M059J (cell line): ENCODE measurements around the gene RAB1B. TPM values are rescaled to one million over a fixed set of nuclear protein-coding genes. Genes with fewer than 3 reads are reported as not detected.

Experiments
- DNase-seq: peaks from one replicate; pipeline ENCODE4 v3.0.0-alpha.2; 2012; ENCODE audit warnings: low read depth
- total RNA-seq: library from RNA; depleted of rRNA; stranded (reverse); fragments of >200 nt; shearing (Covaris generic); gene quantifications from 2 replicates; pipeline ENCODE4 v1.2.3, GENCODE V29; 2014; rRNA removed

The RAB1B gene
- total RNA-seq, 1 experiment from 2014 or later, result 209 TPM

GRCh38 chr11:66322732-66323427 is 54.4 kb downstream of the RAB1B start:
- no peak for DNase-seq

GRCh38 chr11:66323684-66324083 is 55.2 kb downstream of the RAB1B start:
- DNase-seq, result no peak

GRCh38 chr11:66324664-66325063 is 56.2 kb downstream of the RAB1B start:
- no peak for DNase-seq

- no peak for DNase-seq
Observed at GRCh38 chr11:66325263-66325671, 56.8 kb downstream of the RAB1B start.

- peak; percentile 40 for DNase-seq
Observed at GRCh38 chr11:66326261-66327111, 58.0 kb downstream of the RAB1B start.

Other genes with a start within 250 kb of the RAB1B start
- gene CATSPER1, start 242.2 kb upstream of the RAB1B start, total RNA-seq, result 1.6 TPM in 2 replicates
- gene GAL3ST3, start 219.5 kb upstream of the RAB1B start, total RNA-seq, result not detected in 2 replicates
- gene SF3B2, start 216.3 kb upstream of the RAB1B start, total RNA-seq, result 164 and 233 TPM in 2 replicates
- 24.2 and 32.7 TPM in 2 replicates for gene PACS1, start 198.4 kb upstream of the RAB1B start, total RNA-seq
- 15.1 and 17.6 TPM in 2 replicates for gene KLC2, start 10.9 kb upstream of the RAB1B start, total RNA-seq
- gene CNIH2, start 9.5 kb downstream of the RAB1B start, total RNA-seq, result 2.0 and 3.4 TPM in 2 replicates
- 197 and 221 TPM in 2 replicates for gene YIF1A, start 20.5 kb downstream of the RAB1B start, total RNA-seq
- gene TMEM151A, start 23.3 kb downstream of the RAB1B start, total RNA-seq, result not detected in 2 replicates
- not detected in 2 replicates for gene CD248, start 48.4 kb downstream of the RAB1B start, total RNA-seq
- 13.5 and 19.6 TPM in 2 replicates for gene RIN1, start 67.8 kb downstream of the RAB1B start, total RNA-seq
- 80.9 and 93.6 TPM in 2 replicates for gene BRMS1, start 76.5 kb downstream of the RAB1B start, total RNA-seq
- 33.0 and 40.3 TPM in 2 replicates for gene B4GAT1, start 79.0 kb downstream of the RAB1B start, total RNA-seq
- gene SLC29A2, start 103.1 kb downstream of the RAB1B start, total RNA-seq, result 1.6 and 6.1 TPM in 2 replicates
- gene NPAS4, start 152.4 kb downstream of the RAB1B start, total RNA-seq, result not detected in 2 replicates
- gene MRPL11, start 170.2 kb downstream of the RAB1B start, total RNA-seq, result 57.9 and 80.2 TPM in 2 replicates
- 8.7 and 11.9 TPM in 2 replicates for gene PELI3, start 198.3 kb downstream of the RAB1B start, total RNA-seq
- 60.3 and 106 TPM in 2 replicates for gene DPP3, start 211.8 kb downstream of the RAB1B start, total RNA-seq
- 24.6 and 34.3 TPM in 2 replicates for gene BBS1, start 242.0 kb downstream of the RAB1B start, total RNA-seq